ENCODE data around the gene SDC3. TPM values are rescaled to one million over a fixed set of nuclear protein-coding genes. Genes with fewer than 3 reads are reported as not detected.
"Not testable (repeated sequence)": the region's sequence is repeated elsewhere in the genome, so short reads cannot be mapped to it uniquely, and the experiment has no call there.

Gene SDC3
- polyA plus RNA-seq (2013, experiment 1 of 2; ENCODE audit: insufficient read length), result 120 TPM
- 114 TPM for polyA plus RNA-seq (2013, experiment 2 of 2; ENCODE audit: insufficient read length)

GRCh38 chr1:30908696-30909364 lies at the start of gene SDC3:
TSS of gene SDC3 (minus strand) at chr1:30908758. CDS start at chr1:30908586, 172 bp downstream.
- DNase-seq, result peak; percentile 45

DNA sequence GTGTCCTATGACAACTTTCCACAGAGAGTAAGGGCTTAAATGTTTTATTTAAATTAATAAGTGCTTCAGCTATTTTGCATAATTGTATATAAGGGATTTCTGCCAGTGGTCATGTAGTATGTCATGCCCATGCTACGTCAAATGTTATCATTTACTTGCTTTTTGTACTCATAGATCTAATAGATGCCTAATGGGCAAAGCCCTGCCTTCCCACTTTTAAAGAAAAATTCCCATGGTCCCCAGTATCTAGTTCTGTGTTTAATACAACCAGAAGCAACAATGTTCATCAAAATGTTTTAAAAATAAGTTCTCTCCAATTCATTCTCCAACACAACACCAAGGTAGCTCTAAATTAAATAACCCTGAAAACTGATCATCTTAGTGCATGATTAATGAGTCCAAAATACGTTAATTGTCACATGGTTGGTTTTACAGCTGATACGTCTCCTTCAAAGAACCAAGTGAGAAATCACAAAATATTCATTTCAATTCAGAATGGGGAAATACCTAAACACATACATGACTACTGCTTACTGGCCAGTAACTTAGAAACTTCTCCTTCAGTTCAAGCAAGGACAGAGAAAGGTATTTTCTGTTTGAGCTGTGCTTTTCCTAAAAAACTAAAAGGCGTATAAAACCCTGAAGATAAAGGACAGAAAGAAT lies 49.1 kb upstream of the SDC3 start:
- no peak for DNase-seq

DNA sequence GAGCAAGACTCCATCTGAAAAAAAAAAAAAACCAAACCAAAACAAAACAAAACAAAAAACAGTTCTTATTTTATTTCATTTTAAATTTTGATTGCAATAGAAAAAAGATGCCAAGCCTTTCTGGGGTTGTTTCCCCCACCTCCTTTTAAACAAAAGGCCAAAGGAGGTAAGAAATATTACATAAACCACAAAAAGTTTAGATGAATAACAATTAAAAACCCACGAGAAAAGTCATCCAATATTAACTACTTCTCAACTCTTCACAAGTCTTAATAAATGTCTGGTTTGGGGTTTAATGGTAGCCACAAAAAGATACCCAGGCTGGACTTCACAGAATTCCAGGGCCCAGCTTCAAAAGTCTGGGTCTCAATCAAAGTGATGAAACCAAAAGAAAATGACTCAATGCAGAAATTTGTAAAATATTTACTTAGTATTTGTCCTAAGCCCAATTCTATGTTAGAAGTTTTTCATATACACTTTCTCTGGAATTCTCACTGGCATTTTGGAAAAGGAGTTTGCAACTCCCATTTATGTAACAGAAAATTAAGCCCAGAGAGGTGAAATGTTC lies 47.0 kb upstream of the SDC3 start:
- DNase-seq, result peak; percentile 83

DNA sequence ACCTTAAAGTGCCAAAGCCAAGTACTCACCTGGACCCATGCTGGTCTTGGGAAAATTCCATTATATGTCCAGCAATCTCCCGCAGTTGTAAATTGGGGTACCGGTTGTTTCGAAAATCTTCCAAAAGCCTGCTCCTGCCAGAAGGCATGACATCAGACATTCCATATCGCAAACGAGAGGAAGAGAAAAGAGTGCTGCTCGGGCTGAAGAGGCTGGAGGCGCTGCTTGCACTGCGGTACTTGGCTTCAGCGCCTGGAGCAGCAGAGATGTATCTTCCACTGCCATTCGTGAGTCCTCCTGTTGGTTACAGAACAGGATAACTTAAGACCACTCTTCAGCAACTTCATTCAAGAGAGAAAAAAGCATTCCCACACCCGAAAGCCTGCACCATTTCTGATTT lies 45.1 kb upstream of the SDC3 start:
- no peak for DNase-seq

GRCh38 chr1:30952098-30952497 lies 43.5 kb upstream of the SDC3 start:
- no peak for DNase-seq

DNA sequence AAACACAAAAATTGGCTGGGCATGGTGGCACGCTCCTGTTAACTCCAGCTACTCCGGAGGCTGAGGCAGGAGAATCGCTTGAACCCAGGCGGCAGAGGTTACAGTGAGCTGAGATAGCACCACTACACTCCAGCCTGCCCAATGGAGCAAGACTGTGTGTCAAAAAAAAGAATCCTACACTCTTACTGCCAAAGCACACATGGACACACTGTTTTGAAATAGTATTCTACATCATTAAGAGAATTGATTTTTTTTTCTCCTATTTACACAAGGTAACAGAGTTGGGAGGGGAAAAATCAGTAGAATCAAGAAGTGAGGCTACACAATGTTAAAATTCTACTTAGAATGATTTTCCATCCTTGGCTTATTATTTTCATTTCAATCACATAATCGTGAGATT lies 42.1 kb upstream of the SDC3 start:
- DNase-seq, result no peak

GRCh38 chr1:30950053-30950452 lies 41.5 kb upstream of the SDC3 start:
- no peak for DNase-seq

GRCh38 chr1:30949487-30949838 lies 40.9 kb upstream of the SDC3 start:
- not testable (repeated sequence) for DNase-seq

DNA sequence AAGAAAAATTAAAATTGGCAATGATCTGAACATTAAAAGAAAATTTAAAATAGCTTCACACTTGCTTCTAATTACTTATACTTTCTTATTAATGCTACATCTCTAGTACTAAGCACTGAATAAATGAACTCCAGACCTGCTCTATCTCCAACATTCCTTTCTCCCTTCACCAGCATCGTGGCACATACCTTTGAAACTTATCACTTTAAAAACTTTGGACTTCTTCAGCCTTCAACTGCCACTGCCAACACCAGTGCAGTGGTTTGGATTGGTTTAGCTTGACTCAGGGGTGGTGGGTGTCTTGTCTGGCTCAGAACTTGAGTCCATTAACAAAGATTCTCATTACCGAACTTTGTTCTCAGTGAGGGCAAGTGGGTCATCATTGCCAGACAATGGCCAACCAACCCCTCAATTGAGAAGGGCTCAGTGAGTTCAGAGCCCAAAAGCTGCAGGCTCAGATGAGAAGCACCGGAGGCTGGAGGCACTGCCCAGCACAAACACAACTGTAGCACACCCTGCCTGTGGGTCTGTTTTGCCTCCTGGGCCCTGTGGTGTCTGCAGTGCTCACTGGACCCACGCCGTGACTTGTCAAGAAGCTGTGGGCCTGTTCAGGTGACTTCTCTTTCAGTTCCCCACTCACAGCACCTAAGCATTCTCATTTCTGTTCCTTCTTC lies 40.4 kb upstream of the SDC3 start:
- peak; percentile 67 for DNase-seq

GRCh38 chr1:30948278-30948677 lies 39.7 kb upstream of the SDC3 start:
- DNase-seq, result no peak

DNA sequence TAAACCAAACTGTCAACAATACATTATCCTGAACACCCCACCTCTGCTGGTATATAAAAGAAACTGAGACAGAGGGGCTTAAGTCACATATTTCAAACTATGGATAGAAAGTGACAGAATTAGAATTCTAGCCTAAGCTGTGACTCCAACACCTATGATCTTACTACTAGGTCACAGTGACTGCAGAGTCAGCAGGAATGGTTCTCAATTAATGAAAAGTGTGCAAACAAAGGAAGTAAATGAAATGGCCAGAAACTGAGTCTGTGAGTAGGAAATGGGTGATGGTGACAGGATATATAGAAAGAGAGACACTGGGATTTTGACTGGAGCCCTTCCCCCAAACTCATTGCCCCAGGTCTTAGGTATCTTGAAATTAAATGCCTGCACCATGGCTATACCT lies 38.7 kb upstream of the SDC3 start:
- no peak for DNase-seq

DNA sequence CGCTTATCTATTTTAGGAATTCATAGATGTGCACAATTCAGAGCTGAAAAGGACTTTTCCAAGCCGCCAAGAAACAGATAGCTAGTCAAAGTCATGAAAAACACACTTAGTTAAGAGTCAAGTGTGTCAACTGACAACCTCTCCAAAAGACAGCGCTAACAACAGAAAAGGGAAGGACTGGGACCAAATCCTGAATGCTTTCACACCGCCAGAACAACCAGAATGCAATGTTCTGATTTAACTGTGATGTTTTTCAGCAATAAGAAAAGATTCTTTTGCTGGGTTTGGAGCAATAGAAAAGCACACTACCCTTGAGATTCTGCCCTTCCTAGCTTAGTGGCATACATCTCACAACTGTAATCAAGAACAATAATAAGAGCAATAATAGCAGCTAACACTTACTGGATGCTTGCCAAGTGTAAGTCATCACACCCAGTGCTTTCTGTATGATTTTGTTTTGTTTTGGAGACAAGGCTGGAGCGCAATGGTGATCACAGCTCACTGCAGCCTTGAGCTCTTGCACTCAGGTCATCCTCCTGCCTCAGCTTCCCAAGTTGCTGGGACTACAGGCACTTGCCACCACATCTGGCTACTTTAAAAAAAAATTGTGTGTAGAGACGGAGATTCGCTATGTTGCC lies 33.9 kb upstream of the SDC3 start:
- DNase-seq, result no peak

GRCh38 chr1:30940541-30940940 lies 32.0 kb upstream of the SDC3 start:
- DNase-seq, result no peak

GRCh38 chr1:30936541-30937171 lies 28.1 kb upstream of the SDC3 start:
- no peak for DNase-seq

DNA sequence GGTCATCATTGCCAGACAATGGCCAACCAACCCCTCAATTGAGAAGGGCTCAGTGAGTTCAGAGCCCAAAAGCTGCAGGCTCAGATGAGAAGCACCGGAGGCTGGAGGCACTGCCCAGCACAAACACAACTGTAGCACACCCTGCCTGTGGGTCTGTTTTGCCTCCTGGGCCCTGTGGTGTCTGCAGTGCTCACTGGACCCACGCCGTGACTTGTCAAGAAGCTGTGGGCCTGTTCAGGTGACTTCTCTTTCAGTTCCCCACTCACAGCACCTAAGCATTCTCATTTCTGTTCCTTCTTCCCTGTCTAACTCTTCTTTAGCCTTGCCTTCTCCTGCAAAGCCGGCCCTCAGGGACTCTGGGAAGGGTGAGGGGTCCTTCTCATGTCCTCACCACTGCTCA lies 27.2 kb upstream of the SDC3 start:
- DNase-seq, result not testable (repeated sequence)

DNA sequence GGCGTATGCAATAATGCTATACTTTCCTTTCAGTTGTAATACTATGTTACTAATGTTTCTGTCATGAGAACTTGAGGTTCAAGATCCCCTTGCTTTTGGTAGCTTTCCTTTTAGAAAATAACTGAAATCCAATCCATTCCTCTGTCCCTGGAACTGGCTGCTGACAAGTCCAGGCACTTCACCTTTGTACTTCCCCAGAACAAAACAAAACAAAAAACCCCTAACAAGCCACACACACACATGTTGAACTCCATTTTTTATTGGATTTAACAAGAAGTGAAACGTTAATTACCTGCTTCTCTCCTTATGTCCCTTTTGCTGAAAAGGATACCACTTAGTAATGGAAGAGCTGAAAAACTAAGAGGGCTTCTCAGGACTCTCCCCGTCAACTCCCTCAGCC lies 26.1 kb upstream of the SDC3 start:
- no peak for DNase-seq

DNA sequence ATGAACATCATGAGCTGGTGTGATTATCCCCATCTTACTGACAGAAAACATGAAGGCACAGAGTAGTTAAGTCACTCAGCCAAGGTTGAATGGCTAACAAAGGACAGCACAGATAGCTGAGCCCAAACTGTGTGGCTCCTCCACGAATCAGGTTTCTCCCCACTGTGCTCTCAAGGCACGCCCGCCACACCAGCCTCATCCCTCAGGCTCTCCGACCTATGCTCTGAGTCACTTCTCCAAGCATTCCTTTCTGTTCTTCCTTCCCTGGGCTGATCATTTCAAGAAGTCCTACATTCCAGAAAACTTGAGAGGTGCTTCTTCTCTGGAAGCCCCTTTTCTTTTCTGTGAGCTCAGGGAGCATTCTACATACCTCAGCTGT lies 25.3 kb upstream of the SDC3 start:
- DNase-seq, result peak; percentile 75

GRCh38 chr1:30930631-30931173 lies 22.1 kb upstream of the SDC3 start:
- DNase-seq, result no peak

- DNase-seq, result no peak
Measured at GRCh38 chr1:30929944-30930525, 21.5 kb upstream of the SDC3 start.

- DNase-seq, result peak; percentile 39
Measured at GRCh38 chr1:30929135-30929889, 20.8 kb upstream of the SDC3 start.

GRCh38 chr1:30928789-30929134 lies 20.2 kb upstream of the SDC3 start:
- DNase-seq, result no peak
